GM23338 (cell line): ENCODE results near the gene GSG1. TPM values are rescaled to one million over a fixed set of nuclear protein-coding genes. Genes with fewer than 3 reads are reported as not detected.

ENCODE experiments used
- ATAC-seq: fragments of 200-7000 bp; cut with Tn5 transposase; 3 replicates; pipeline ENCODE4 v1.9.1; 2020
- DNase-seq: peaks from one replicate; pipeline ENCODE4 v3.0.0-alpha.2; 2015; ENCODE audit warnings: low spot score
- H2AFZ ChIP-seq: fragments of 200-600 bp; sonication (generic); 2 replicates; pipeline ENCODE4 v1.8.0; 2016; ENCODE audit warnings: antibody characterized with exemption, mild to moderate bottlenecking, moderate library complexity
- H3F3A ChIP-seq: fragments of 200-600 bp; sonication (generic); replicated peaks from 2 replicates; pipeline ENCODE4 v1.8.0; 2017; ENCODE audit warnings: antibody characterized with exemption, mixed run types, low read depth
- H3K27ac ChIP-seq: fragments of 200-600 bp; sonication (generic); 2 replicates; pipeline ENCODE4 v1.6.1; 2016; ENCODE audit warnings: low read depth
- H3K27me3 ChIP-seq: fragments of 200-600 bp; sonication (generic); 2 replicates; pipeline ENCODE4 v1.8.0; 2016; ENCODE audit warnings: mild to moderate bottlenecking, mixed run types, moderate library complexity; ENCODE audit not compliant: insufficient read depth
- H3K36me3 ChIP-seq: fragments of 200-600 bp; sonication (generic); 2 replicates; pipeline ENCODE4 v1.8.0; 2016; ENCODE audit warnings: mild to moderate bottlenecking; ENCODE audit not compliant: insufficient read depth
- H3K4me1 ChIP-seq: fragments of 200-600 bp; sonication (generic); 2 replicates; pipeline ENCODE4 v1.8.0; 2016; ENCODE audit warnings: mild to moderate bottlenecking, moderate library complexity; ENCODE audit not compliant: insufficient read depth
- H3K4me2 ChIP-seq: fragments of 200-600 bp; sonication (generic); 2 replicates; pipeline ENCODE4 v1.7.1; 2017; ENCODE audit warnings: mixed run types
- H3K4me3 ChIP-seq: fragments of 200-600 bp; sonication (generic); 2 replicates; pipeline ENCODE4 v1.6.1; 2016; ENCODE audit warnings: mixed run types
- H3K79me2 ChIP-seq: fragments of 200-600 bp; sonication (generic); replicated peaks from 2 replicates; pipeline ENCODE4 v1.8.0; 2017; ENCODE audit warnings: mild to moderate bottlenecking; ENCODE audit not compliant: insufficient read depth
- H3K9me2 ChIP-seq: fragments of 200-600 bp; sonication (generic); 2 replicates; pipeline ENCODE4 v1.8.0; 2017; ENCODE audit not compliant: insufficient read depth
- H4K20me1 ChIP-seq: fragments of 200-600 bp; sonication (generic); replicated peaks from 2 replicates; pipeline ENCODE4 v1.8.0; 2017; ENCODE audit warnings: mild to moderate bottlenecking; ENCODE audit not compliant: insufficient read depth
- H3K27ac Mint-ChIP-seq: 2 replicates; pipeline ENCODE4 v1.8.0; 2020; ENCODE audit warnings: inconsistent platforms, mild to moderate bottlenecking, moderate library complexity, mixed read lengths
- H3K27me3 Mint-ChIP-seq: 3 replicates; pipeline ENCODE4 v1.8.0; 2022; ENCODE audit warnings: low read depth, mild to moderate bottlenecking, moderate library complexity, mixed read lengths, inconsistent platforms; ENCODE audit not compliant: insufficient read depth, poor library complexity
- H3K36me3 Mint-ChIP-seq: 3 replicates; pipeline ENCODE4 v1.8.0; 2021; ENCODE audit warnings: low read depth, mild to moderate bottlenecking, inconsistent platforms, moderate library complexity, mixed read lengths
- H3K4me1 Mint-ChIP-seq: 3 replicates; pipeline ENCODE4 v1.8.0; 2020; ENCODE audit warnings: mild to moderate bottlenecking, inconsistent platforms, mixed read lengths
- H3K4me3 Mint-ChIP-seq: 3 replicates; pipeline ENCODE4 v1.8.0; 2021; ENCODE audit warnings: moderate library complexity, mild to moderate bottlenecking, inconsistent platforms, mixed read lengths
- H3K9me3 Mint-ChIP-seq: 3 replicates; pipeline ENCODE4 v1.8.0; 2020; ENCODE audit warnings: moderate library complexity, mild to moderate bottlenecking, inconsistent platforms, mixed read lengths
- CREB1 ChIP-seq: fragments of 250-450 bp; sonication (Bioruptor Pico); IDR thresholded peaks from 2 replicates; pipeline ENCODE4 v1.5.0; 2020; ENCODE audit warnings: low read depth, mild to moderate bottlenecking, moderate library complexity
- EZH2 ChIP-seq: fragments of 200-600 bp; sonication (generic); IDR thresholded peaks from one replicate; pipeline ENCODE4 v1.8.0; 2017; ENCODE audit warnings: antibody characterized with exemption, mild to moderate bottlenecking, low read depth; ENCODE audit not compliant: unreplicated experiment
- EZH2phosphoT487 ChIP-seq: fragments of 200-600 bp; sonication (generic); IDR thresholded peaks from one replicate; pipeline ENCODE4 v1.8.1; 2018; ENCODE audit warnings: antibody characterized with exemption; ENCODE audit not compliant: unreplicated experiment
- JUNB ChIP-seq: IDR thresholded peaks from one replicate; pipeline ENCODE4 v1.6.1; 2016; ENCODE audit warnings: antibody characterized with exemption; ENCODE audit not compliant: unreplicated experiment
- REST ChIP-seq: IDR thresholded peaks from one replicate; pipeline ENCODE4 v1.6.1; 2018; ENCODE audit warnings: antibody characterized with exemption; ENCODE audit not compliant: unreplicated experiment
- ZNF114 ChIP-seq: fragments of 250-450 bp; sonication (Bioruptor Pico); IDR thresholded peaks from 2 replicates; pipeline ENCODE4 v1.5.0; 2020; ENCODE audit warnings: mild to moderate bottlenecking, moderate library complexity
- ZNF331 ChIP-seq: fragments of 250-450 bp; sonication (Bioruptor Pico); IDR thresholded peaks from 2 replicates; pipeline ENCODE4 v1.5.0; 2020; ENCODE audit warnings: low read depth, mild to moderate bottlenecking, moderate library complexity
- polyA plus RNA-seq: library from polyadenylated mRNA; unstranded; fragments of >200 nt; fragmentation: Nextera tagmentation; extraction: Ambion mirVana; gene quantifications from 2 replicates; pipeline ENCODE4 v1.2.1, GENCODE V29; 2016
- total RNA-seq: library from RNA; depleted of rRNA; stranded (reverse); fragments of >200 nt; shearing (Covaris generic); gene quantifications from 2 replicates; pipeline ENCODE4 v1.2.3, GENCODE V29; 2014
- TF ChIP-seq, protein P1 (sequence below): fragments of 250-450 bp; sonication (Bioruptor Pico); IDR thresholded peaks from 2 replicates; pipeline ENCODE4 v1.5.0; 2020; ENCODE audit warnings: mild to moderate bottlenecking, moderate library complexity

Gene GSG1
- total and polyA plus RNA-seq, 2 experiments from 2014 or later: 0.17 to 0.63 TPM

GRCh38 chr12:13091832-13092231, 11.6 kb downstream of the GSG1 start:
- ATAC-seq (no peak), DNase-seq (no peak)
- Histone ChIP-seq H3F3A (peaks cover 11% of the 10 kb centered on the region; the same call in 1 of the 2 replicates), H3K79me2 (no peaks in the 10 kb centered on the region), H3K4me2 (no peak overlapping the region), H3K27me3 (no peaks in the 10 kb centered on the region), H3K4me1 (peaks cover 31% of the 10 kb centered on the region), H3K9me2 (peaks cover 5% of the 10 kb centered on the region), H2AFZ (no peak overlapping the region), H3K4me3 (no peak overlapping the region), H3K36me3 (no peaks in the 10 kb centered on the region), H3K27ac (no peak overlapping the region), H4K20me1 (no peaks in the 10 kb centered on the region)
- Mint-ChIP-seq H3K9me3 (no peaks in the 10 kb centered on the region), H3K27me3 (peaks cover 2% of the 10 kb centered on the region), H3K36me3 (no peaks in the 10 kb centered on the region), H3K4me3 (no peak overlapping the region), H3K27ac (peak overlapping the region; percentile 29; the same call in 1 of the 2 replicates), H3K4me1 (peaks cover 51% of the 10 kb centered on the region)
- TF ChIP-seq REST: no peak
- TF ChIP-seq EZH2: no peak

- Histone ChIP-seq H2AFZ (no peak overlapping the region), H3F3A (peaks cover 11% of the 10 kb centered on the region; the same call in 1 of the 2 replicates), H3K4me3 (no peak overlapping the region), H3K9me2 (peaks cover 2% of the 10 kb centered on the region), H4K20me1 (no peaks in the 10 kb centered on the region), H3K4me1 (peaks cover 41% of the 10 kb centered on the region), H3K27me3 (no peaks in the 10 kb centered on the region), H3K27ac (no peak overlapping the region; the same call in 1 of the 2 replicates), H3K79me2 (no peaks in the 10 kb centered on the region), H3K4me2 (no peak overlapping the region), H3K36me3 (no peaks in the 10 kb centered on the region)
- H3K9me3 Mint-ChIP-seq: no peaks in the 10 kb centered on the region
- peaks cover 60% of the 10 kb centered on the region for H3K4me1 Mint-ChIP-seq
- H3K4me3 Mint-ChIP-seq: no peak overlapping the region
- DNase-seq (no peak), ATAC-seq (no peak)
- H3K27ac Mint-ChIP-seq: no peak overlapping the region
- H3K36me3 Mint-ChIP-seq: peaks cover 13% of the 10 kb centered on the region
- H3K27me3 Mint-ChIP-seq: peaks cover 6% of the 10 kb centered on the region
- TF ChIP-seq, protein P1, sequence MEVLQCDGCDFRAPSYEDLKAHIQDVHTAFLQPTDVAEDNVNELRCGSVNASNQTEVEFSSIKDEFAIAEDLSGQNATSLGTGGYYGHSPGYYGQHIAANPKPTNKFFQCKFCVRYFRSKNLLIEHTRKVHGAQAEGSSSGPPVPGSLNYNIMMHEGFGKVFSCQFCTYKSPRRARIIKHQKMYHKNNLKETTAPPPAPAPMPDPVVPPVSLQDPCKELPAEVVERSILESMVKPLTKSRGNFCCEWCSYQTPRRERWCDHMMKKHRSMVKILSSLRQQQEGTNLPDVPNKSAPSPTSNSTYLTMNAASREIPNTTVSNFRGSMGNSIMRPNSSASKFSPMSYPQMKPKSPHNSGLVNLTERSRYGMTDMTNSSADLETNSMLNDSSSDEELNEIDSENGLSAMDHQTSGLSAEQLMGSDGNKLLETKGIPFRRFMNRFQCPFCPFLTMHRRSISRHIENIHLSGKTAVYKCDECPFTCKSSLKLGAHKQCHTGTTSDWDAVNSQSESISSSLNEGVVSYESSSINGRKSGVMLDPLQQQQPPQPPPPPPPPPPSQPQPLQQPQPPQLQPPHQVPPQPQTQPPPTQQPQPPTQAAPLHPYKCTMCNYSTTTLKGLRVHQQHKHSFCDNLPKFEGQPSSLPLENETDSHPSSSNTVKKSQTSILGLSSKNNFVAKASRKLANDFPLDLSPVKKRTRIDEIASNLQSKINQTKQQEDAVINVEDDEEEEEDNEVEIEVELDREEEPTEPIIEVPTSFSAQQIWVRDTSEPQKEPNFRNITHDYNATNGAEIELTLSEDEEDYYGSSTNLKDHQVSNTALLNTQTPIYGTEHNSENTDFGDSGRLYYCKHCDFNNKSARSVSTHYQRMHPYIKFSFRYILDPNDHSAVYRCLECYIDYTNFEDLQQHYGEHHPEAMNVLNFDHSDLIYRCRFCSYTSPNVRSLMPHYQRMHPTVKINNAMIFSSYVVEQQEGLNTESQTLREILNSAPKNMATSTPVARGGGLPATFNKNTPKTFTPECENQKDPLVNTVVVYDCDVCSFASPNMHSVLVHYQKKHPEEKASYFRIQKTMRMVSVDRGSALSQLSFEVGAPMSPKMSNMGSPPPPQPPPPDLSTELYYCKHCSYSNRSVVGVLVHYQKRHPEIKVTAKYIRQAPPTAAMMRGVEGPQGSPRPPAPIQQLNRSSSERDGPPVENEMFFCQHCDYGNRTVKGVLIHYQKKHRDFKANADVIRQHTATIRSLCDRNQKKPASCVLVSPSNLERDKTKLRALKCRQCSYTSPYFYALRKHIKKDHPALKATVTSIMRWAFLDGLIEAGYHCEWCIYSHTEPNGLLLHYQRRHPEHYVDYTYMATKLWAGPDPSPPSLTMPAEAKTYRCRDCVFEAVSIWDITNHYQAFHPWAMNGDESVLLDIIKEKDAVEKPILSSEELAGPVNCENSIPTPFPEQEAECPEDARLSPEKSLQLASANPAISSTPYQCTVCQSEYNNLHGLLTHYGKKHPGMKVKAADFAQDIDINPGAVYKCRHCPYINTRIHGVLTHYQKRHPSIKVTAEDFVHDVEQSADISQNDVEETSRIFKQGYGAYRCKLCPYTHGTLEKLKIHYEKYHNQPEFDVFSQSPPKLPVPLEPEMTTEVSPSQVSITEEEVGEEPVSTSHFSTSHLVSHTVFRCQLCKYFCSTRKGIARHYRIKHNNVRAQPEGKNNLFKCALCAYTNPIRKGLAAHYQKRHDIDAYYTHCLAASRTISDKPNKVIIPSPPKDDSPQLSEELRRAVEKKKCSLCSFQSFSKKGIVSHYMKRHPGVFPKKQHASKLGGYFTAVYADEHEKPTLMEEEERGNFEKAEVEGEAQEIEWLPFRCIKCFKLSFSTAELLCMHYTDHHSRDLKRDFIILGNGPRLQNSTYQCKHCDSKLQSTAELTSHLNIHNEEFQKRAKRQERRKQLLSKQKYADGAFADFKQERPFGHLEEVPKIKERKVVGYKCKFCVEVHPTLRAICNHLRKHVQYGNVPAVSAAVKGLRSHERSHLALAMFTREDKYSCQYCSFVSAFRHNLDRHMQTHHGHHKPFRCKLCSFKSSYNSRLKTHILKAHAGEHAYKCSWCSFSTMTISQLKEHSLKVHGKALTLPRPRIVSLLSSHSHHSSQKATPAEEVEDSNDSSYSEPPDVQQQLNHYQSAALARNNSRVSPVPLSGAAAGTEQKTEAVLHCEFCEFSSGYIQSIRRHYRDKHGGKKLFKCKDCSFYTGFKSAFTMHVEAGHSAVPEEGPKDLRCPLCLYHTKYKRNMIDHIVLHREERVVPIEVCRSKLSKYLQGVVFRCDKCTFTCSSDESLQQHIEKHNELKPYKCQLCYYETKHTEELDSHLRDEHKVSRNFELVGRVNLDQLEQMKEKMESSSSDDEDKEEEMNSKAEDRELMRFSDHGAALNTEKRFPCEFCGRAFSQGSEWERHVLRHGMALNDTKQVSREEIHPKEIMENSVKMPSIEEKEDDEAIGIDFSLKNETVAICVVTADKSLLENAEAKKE (CRISPR knock-in tag): no peak
- no peak for TF ChIP-seq REST
- TF ChIP-seq EZH2phosphoT487: no peak
- no peak for TF ChIP-seq ZNF331
- TF ChIP-seq EZH2: no peak
- no peak for TF ChIP-seq ZNF114 (CRISPR knock-in tag)
- TF ChIP-seq CREB1 (CRISPR knock-in tag): no peak
- TF ChIP-seq JUNB: no peak
These were observed 13.4 kb downstream of the GSG1 start for GRCh38 chr12:13090054-13090453.
